Gastrocnemius medialis (tissue), 4 donors: Measurements from ENCODE around the gene SMLR1. TPM values are rescaled to one million over a fixed set of nuclear protein-coding genes. Genes with fewer than 3 reads are reported as not detected.
"Not testable (repeated sequence)": the region's sequence is repeated elsewhere in the genome, so short reads cannot be mapped to it uniquely, and the experiment has no call there.

Experiments
- ATAC-seq, 2 donors: fragments of 150-250 bp; one replicate each; pipeline ENCODE4 v1.9.1; 2016
- DNase-seq, 2 donors: peaks; one replicate each; pipeline ENCODE4 v3.0.0-alpha.2; 2019
- H3K27ac ChIP-seq, 4 donors: fragments of 200-600 bp; sonication (generic); 1 replicate in 1 of 4; 2 replicates in 3 of 4; pipeline ENCODE4 v1.5.1; 2016 to 2018; ENCODE audit warnings: mild to moderate bottlenecking in 2 of 4, moderate library complexity in 1 of 4
- H3K27me3 ChIP-seq, 3 donors: fragments of 200-600 bp; sonication (generic) in 2 of 3; 1 replicate in 1 of 3; 2 replicates in 2 of 3; pipeline versions ENCODE4 v1.5.1 to v1.6.0; 2016 to 2019; ENCODE audit warnings: mild to moderate bottlenecking in 1 of 3, moderate library complexity in 1 of 3
- H3K36me3 ChIP-seq, 2 donors: fragments of 200-600 bp; sonication (generic) in 1 of 2; one replicate each; pipeline ENCODE4 v1.5.1; 2017 to 2018
- H3K4me1 ChIP-seq, 2 donors: fragments of 200-600 bp; sonication (generic) in 1 of 2; one replicate each; pipeline ENCODE4 v1.5.1; 2016 to 2017; ENCODE audit warnings: mild to moderate bottlenecking in 2 of 2
- H3K4me3 ChIP-seq, 4 donors: fragments of 200-600 bp; sonication (generic) in 3 of 4; 1 replicate in 1 of 4; 2 replicates in 3 of 4; pipeline ENCODE4 v1.5.1; 2016 to 2019; ENCODE audit warnings: mild to moderate bottlenecking in 2 of 4
- H3K9me3 ChIP-seq, 3 donors: fragments of 200-600 bp; sonication (generic) in 2 of 3; 1 replicate in 1 of 3; 2 replicates in 2 of 3; pipeline ENCODE4 v1.5.1; 2016 to 2019
- POLR2A ChIP-seq, 2 donors: fragments of 450-650 bp; IDR thresholded peaks; one replicate each; pipeline ENCODE4 v1.6.1; 2017; ENCODE audit warnings: antibody characterized with exemption in 2 of 2, mild to moderate bottlenecking in 2 of 2, moderate library complexity in 2 of 2
- in situ Hi-C, 4 donors: fragments of 200-750 bp; cut with MboI; loops; one replicate each; pipeline versions ENCODE4 v1.15.0 to v1.8.0; 2017; ENCODE audit warnings: low sequenced_read_pairs in 4 of 4
- intact Hi-C: fragments of 100-400 bp; cut with DNase I; formaldehyde crosslinking; loops from one replicate; pipeline ENCODE4 v1.15.1; 2023; ENCODE audit warnings: low total_unique reads
- total RNA-seq, 4 donors: library from RNA; depleted of rRNA; stranded (reverse); fragments of >200 nt; gene quantifications; one replicate each; pipeline versions ENCODE4 v1.1.0 to v1.2.3, GENCODE V29; 2016
- TF ChIP-seq, protein P1 (sequence below), 5 experiments: fragments of 450-650 bp in 3 of 5; fragments of 200-600 bp in 2 of 5; sonication (generic) in 2 of 5; IDR thresholded peaks in 4 of 5; conservative IDR thresholded peaks in 1 of 5; 1 replicate in 4 of 5; 2 replicates in 1 of 5; pipeline ENCODE4 v1.5.1; 2016 to 2019; ENCODE audit warnings: antibody characterized with exemption in 5 of 5, mild to moderate bottlenecking in 3 of 5, moderate library complexity in 3 of 5

The SMLR1 gene
- total RNA-seq, 4 donors from 2014 or later: not detected

DNA sequence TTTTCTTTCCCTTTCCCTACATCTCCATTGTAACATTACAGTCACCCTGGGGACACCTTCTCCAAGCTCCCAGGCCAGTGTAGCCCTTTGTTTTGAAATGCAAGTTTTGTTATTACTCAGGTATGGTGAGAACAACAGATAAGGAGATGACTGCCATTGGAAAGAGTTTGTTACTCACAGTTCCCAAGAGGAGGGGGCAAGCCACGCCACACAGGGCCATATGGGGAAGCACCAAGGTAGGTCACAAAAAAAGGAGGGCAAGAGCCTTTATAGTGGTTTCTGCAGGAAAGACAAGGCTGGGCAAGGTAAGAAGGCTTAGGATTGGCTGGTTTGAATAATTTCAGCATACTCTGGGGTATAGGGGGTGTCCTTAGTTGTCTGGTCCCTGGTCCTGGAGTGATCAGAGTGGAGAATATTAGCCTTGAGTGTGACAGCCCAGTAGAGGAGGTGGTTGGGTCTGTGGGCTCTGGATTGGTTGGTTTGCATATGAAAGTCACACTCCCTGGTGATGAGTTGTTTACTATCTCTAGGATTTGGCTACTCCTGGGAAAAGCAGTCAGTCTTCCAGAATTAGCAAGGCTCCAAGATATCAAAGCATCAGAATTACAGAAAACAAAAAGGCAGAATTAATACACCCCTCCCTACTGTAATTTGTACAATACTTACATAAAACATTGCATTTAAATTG, 33.1 kb upstream of the SMLR1 start:
- DNase-seq (no peak), ATAC-seq (no peak)
- TF ChIP-seq POLR2A (IDR thresholded peaks at IDR 0.05): no peak
- TF ChIP-seq, protein P1, sequence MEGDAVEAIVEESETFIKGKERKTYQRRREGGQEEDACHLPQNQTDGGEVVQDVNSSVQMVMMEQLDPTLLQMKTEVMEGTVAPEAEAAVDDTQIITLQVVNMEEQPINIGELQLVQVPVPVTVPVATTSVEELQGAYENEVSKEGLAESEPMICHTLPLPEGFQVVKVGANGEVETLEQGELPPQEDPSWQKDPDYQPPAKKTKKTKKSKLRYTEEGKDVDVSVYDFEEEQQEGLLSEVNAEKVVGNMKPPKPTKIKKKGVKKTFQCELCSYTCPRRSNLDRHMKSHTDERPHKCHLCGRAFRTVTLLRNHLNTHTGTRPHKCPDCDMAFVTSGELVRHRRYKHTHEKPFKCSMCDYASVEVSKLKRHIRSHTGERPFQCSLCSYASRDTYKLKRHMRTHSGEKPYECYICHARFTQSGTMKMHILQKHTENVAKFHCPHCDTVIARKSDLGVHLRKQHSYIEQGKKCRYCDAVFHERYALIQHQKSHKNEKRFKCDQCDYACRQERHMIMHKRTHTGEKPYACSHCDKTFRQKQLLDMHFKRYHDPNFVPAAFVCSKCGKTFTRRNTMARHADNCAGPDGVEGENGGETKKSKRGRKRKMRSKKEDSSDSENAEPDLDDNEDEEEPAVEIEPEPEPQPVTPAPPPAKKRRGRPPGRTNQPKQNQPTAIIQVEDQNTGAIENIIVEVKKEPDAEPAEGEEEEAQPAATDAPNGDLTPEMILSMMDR (IDR thresholded peaks at IDR 0.05 in 4 of 5, conservative IDR thresholded peaks at IDR 0.05 in 1 of 5): no peak
- no peak overlapping the region for H3K4me3 ChIP-seq
- in situ Hi-C loops: no loop called here
- H3K27ac ChIP-seq: no peak overlapping the region
- H3K27me3 ChIP-seq: no peaks in the 10 kb centered on the region
- H3K36me3 ChIP-seq: no peaks in the 10 kb centered on the region
- intact Hi-C loops: no loop called here
- H3K9me3 ChIP-seq: no peaks in the 10 kb centered on the region
- H3K4me1 ChIP-seq: peaks cover 0 to 4% of the 10 kb centered on the region in 2 donors

DNA sequence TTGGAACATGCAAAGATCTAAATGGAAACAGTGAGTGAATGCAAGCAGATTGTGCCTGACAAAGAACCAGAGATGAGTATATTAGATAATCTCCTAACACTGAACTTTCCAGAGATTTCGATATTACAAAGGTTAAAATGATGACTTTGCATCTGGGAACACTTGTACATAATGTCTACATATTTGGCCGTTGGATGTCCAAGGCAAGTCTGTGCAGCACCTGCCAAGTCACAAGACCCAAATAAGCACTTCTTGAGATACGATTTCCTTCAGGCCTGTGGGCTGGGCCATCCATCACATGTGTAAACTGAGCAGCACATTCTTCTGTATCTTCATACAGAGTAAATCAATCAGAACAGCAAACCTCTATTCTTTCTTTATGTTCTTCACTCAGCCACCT, 32.5 kb upstream of the SMLR1 start:
- intact Hi-C loops (no loop called here), in situ Hi-C loops (no loop called here)
- no peak overlapping the region for H3K27ac ChIP-seq
- H3K9me3 ChIP-seq: no peaks in the 10 kb centered on the region
- H3K36me3 ChIP-seq: no peaks in the 10 kb centered on the region
- no peak overlapping the region for H3K4me3 ChIP-seq
- peaks cover 0 to 4% of the 10 kb centered on the region in 2 donors for H3K4me1 ChIP-seq
- TF ChIP-seq, protein P1 (IDR thresholded peaks at IDR 0.05 in 4 of 5, conservative IDR thresholded peaks at IDR 0.05 in 1 of 5): no peak
- TF ChIP-seq POLR2A (IDR thresholded peaks at IDR 0.05): no peak
- no peaks in the 10 kb centered on the region for H3K27me3 ChIP-seq
- ATAC-seq (no peak), DNase-seq (no peak)

DNA sequence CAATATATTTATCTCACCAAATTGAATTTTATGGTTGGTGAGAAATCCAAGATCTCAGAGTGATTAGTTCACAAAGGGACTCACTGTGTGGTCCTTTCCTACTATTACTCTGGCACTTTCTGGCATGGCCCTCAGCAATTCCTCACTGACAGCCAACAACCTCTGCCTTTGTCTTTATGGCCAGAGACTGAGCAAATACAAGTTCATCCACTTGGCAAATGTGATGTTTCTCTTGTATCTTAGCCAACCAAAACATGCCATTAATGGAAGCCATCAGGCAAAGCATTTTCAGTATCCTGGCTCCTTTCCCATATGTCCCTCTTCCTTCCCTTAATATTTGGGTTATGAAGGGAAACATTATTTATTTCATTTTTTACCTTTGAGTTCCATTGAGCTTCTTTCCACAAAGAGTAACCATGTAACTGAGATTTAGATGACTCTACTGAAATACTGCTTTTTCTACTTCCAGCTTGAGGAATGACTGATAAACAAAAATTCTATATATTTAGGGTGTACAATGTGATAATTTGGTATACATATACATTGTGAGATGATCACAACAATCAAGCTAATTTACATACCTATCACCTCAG, 30.8 kb upstream of the SMLR1 start:
- DNase-seq (no peak), ATAC-seq (no peak)
- no peak for TF ChIP-seq POLR2A (IDR thresholded peaks at IDR 0.05)
- TF ChIP-seq, protein P1 (IDR thresholded peaks at IDR 0.05 in 4 of 5, conservative IDR thresholded peaks at IDR 0.05 in 1 of 5): no peak
- Histone ChIP-seq H3K9me3 (no peaks in the 10 kb centered on the region), H3K27ac (no peak overlapping the region), H3K36me3 (no peaks in the 10 kb centered on the region), H3K27me3 (no peaks in the 10 kb centered on the region), H3K4me1 (peaks cover 0 to 4% of the 10 kb centered on the region in 2 donors), H3K4me3 (no peak overlapping the region)
- intact Hi-C loops (no loop called here), in situ Hi-C loops (no loop called here)

DNA sequence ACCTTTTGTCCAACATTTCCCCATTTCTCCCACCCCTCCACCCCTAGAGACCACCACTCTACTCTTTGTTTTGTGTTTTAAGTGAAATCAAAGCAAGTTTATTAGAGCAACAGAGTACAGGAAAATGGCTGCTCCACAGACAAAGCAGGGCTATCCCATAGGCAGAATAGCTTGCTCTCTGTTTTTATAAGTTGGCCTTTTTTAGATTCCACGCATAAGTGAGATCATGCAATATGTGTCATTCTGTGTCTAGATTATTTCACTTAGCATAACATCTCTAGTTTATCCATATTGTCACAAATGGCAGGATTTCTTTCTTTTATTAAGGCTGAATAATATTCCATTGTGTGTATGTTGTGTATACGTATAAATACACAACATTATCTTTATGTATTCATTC, 30.1 kb upstream of the SMLR1 start:
- in situ Hi-C loops: no loop called here
- no peak overlapping the region for H3K27ac ChIP-seq
- H3K36me3 ChIP-seq: no peaks in the 10 kb centered on the region
- H3K4me3 ChIP-seq: no peak overlapping the region
- intact Hi-C loops: no loop called here
- peaks cover 0 to 4% of the 10 kb centered on the region in 2 donors for H3K4me1 ChIP-seq
- DNase-seq (no peak), ATAC-seq (no peak)
- H3K9me3 ChIP-seq: no peaks in the 10 kb centered on the region
- no peak for TF ChIP-seq POLR2A (IDR thresholded peaks at IDR 0.05)
- TF ChIP-seq, protein P1 (IDR thresholded peaks at IDR 0.05 in 4 of 5, conservative IDR thresholded peaks at IDR 0.05 in 1 of 5): no peak
- H3K27me3 ChIP-seq: no peaks in the 10 kb centered on the region

DNA sequence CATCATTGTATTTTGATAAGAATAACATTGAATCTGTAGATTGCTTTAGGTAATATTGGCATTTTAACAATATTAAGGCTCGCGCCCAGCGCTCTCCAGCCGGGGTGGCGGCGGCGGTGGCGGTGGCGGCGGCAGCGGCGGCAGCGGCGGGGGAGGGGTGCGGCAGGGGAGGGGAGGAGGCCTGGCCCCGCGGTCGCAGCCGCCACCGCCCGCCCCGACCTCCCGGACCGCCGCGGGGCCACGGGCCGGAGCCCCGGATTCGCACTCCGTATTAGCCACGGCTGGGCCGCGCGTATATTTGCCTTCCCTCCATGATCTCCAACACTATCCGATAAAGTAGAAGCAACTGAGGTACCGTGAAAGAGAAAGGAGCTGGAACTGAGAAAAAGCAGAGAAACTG, 25.8 kb upstream of the SMLR1 start:
- H3K27me3 ChIP-seq, DNase-seq, H3K27ac ChIP-seq, ATAC-seq, intact Hi-C loops, H3K4me3 ChIP-seq, H3K9me3 ChIP-seq, H3K4me1 ChIP-seq, in situ Hi-C loops, H3K36me3 ChIP-seq: not testable (repeated sequence)
